ENCODE results near the gene C2orf81. TPM values are rescaled to one million over a fixed set of nuclear protein-coding genes. Genes with fewer than 3 reads are reported as not detected.

Gene C2orf81
- total RNA-seq, 4 donors from 2014 or later = 0.48 to 1.4 (median 1.0) TPM

DNA sequence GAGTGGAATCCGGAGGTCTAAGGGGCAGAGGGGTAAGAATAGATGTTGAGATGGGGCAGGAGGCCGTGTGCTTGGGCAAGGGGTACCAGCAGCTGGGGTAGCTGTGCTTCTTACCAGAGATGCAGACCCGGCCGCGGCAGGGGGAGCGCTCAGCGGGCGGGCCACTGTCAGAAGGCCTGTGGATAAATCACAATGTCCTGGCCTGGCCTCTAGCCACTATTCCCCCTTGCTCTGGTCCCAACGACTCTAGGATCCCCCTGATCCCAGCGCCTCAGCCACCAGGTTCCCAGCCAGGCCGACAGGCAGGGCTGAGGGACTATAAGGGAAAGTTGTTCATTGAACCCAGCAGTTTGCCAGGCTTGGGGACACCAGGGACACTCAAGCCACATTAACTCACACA lies 9.1 kb upstream of the C2orf81 start:
- no peak for ATAC-seq (ENCODE audit: low FRiP score)
- TF ChIP-seq CTCF (IDR thresholded peaks at IDR 0.05) = no peak
- no peak for DNase-seq (ENCODE audit: low spot score)

- DNase-seq (ENCODE audit: low spot score) (no peak), ATAC-seq (ENCODE audit: low FRiP score) (peak; percentile 41)
- TF ChIP-seq CTCF (IDR thresholded peaks at IDR 0.05) = no peak
Measured at GRCh38 chr2:74429487-74430451, 8.3 kb upstream of the C2orf81 start.

DNA sequence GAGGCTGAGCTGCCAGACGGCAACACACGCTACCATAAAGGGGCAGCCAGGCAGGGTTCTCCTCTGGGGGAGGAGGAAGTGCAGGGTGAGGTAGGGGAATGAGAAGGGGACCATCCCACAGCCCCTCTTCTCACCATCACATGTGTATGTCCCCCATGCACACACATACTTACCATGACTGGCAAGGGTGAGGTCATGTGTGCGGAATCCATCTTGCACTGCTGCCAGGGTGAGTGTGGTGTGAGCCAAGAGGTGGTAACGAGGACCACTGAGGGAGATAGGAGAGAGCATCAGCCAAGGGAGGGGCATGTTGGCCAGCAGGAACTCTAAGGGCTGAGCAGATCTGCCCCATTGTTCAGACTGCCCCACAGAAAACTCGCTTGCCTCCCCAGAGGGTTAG lies 7.3 kb upstream of the C2orf81 start:
- DNase-seq (ENCODE audit: low spot score) = no peak
- no peak for ATAC-seq (ENCODE audit: low FRiP score)
- TF ChIP-seq CTCF (IDR thresholded peaks at IDR 0.05) = no peak

GRCh38 chr2:74427551-74427950 lies 6.1 kb upstream of the C2orf81 start:
- ATAC-seq (ENCODE audit: low FRiP score) (no peak), DNase-seq (ENCODE audit: low spot score) (no peak)
- TF ChIP-seq CTCF (IDR thresholded peaks at IDR 0.05) = no peak

DNA sequence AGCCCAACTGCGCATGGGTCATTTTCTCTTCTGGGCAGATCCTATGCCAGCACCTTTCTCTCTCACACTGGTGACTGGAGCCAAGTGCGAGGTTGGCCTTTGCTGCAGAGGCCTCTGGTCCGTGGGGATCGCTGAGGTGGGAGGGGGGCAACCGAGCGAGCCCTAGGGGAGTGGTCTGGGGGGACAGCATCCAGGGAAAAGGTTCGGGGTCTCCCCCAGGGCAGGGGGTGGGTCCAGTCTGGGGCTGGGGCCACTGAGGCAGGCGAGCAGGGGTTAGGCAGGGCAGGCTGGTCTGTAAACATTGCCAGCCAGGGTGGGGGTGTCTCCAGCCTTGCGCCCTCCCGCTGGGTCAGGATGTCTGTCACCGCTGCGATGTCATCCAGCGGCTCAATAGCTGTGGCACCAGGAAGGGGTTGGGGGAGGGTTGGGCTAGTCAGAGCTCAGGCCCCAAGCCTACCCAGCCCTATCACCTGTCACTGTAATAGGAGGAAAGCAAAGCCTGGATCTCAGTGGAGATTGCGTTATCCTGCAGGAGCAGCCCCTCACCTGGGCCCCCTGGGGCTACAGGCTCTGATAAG lies 4.9 kb upstream of the C2orf81 start:
- DNase-seq (ENCODE audit: low spot score) = no peak
- no peak for TF ChIP-seq CTCF (IDR thresholded peaks at IDR 0.05)
- no peak for ATAC-seq (ENCODE audit: low FRiP score)

GRCh38 chr2:74425523-74425922 lies 4.1 kb upstream of the C2orf81 start:
- ATAC-seq (ENCODE audit: low FRiP score) = no peak
- no peak for TF ChIP-seq CTCF (IDR thresholded peaks at IDR 0.05)
- DNase-seq (ENCODE audit: low spot score) = no peak
